K562 (cell line): ENCODE measurements around the gene SFXN2. TPM values are rescaled to one million over a fixed set of nuclear protein-coding genes. Genes with fewer than 3 reads are reported as not detected.
"Not testable (repeated sequence)": the region's sequence is repeated elsewhere in the genome, so short reads cannot be mapped to it uniquely, and the experiment has no call there.

Source experiments
- ATAC-seq: fragments of 200-7000 bp; cut with Tn5 transposase; 3 replicates; pipeline ENCODE4 v1.9.1; 2020; ENCODE audit warnings: moderate library complexity
- BruUV-seq: library from RNA; stranded (reverse); fragments of 400-500 nt; replicated peaks from 2 replicates; lab custom pipeline; 2021; lab: Mats Ljungman, UMichigan
- CTCF ChIA-PET: fragments of 300-600 bp; formaldehyde crosslinking; extraction: SDS; loops from one replicate; lab custom pipeline; 2021; ENCODE audit warnings: low intra/inter-chr PET ratio; lab: Yijun Ruan, JAX
- POLR2A ChIA-PET: fragments of 300-600, 350-650 bp; sonication (Branson Sonifier 250); formaldehyde crosslinking; extraction: SDS; loops from one replicate; lab custom pipeline; 2021; ENCODE audit warnings: antibody characterized with exemption, inconsistent platforms; lab: Yijun Ruan, JAX
- DNase-seq, 4 experiments: peaks; one replicate each; pipeline versions ENCODE4 v3.0.0 to v3.0.0-alpha.2; 2011 to 2018; ENCODE audit warnings: low spot score in 3 of 4, mixed read lengths in 3 of 4; ENCODE audit errors: extremely low read depth in 1 of 4
- FAIRE-seq: peaks from 2 replicates; lab custom pipeline; 2011; peaks lifted over from hg19 to GRCh38; lab: Jason Lieb, UNC
- H2AFZ ChIP-seq: 2 replicates; pipeline ENCODE4 v1.6.0; 2011; ENCODE audit warnings: low read depth, low read length, control low read depth, inconsistent platforms
- H3K27ac ChIP-seq: fragments of 200-600 bp; 3 replicates; pipeline ENCODE4 v1.8.0; 2011; ENCODE audit warnings: low read depth, mild to moderate bottlenecking, control low read depth, inconsistent platforms, low read length, moderate library complexity, mixed read lengths; ENCODE audit errors: extremely low read depth
- H3K27me3 ChIP-seq, 2 experiments: fragments of 300-600 bp in 1 of 2; 2 replicates in 1 of 2; 3 replicates in 1 of 2; pipeline versions ENCODE4 v1.6.0 to v1.8.0; 2011; ENCODE audit warnings: inconsistent platforms in 2 of 2, low read length in 2 of 2, mild to moderate bottlenecking in 1 of 2, mixed read lengths in 1 of 2, moderate library complexity in 1 of 2; ENCODE audit not compliant: control insufficient read depth in 2 of 2, insufficient read depth in 2 of 2
- H3K36me3 ChIP-seq: fragments of 300-600 bp; 3 replicates; pipeline ENCODE4 v1.8.0; 2011; ENCODE audit warnings: mild to moderate bottlenecking, low read length, inconsistent platforms; ENCODE audit not compliant: control insufficient read depth, insufficient read depth
- H3K4me1 ChIP-seq, 2 experiments: fragments of 200-600 bp in 1 of 2; replicated peaks in 1 of 2; 2 replicates in 1 of 2; 3 replicates in 1 of 2; pipeline versions ENCODE4 v1.5.1 to v1.8.0; 2011; ENCODE audit warnings: inconsistent platforms in 2 of 2, low read length in 2 of 2, mild to moderate bottlenecking in 1 of 2, mixed read lengths in 1 of 2, moderate library complexity in 1 of 2; ENCODE audit not compliant: control insufficient read depth in 2 of 2, insufficient read depth in 2 of 2
- H3K4me2 ChIP-seq: 2 replicates; pipeline ENCODE4 v1.6.1; 2011; ENCODE audit warnings: low read length, control low read depth, inconsistent platforms, mixed read lengths; ENCODE audit not compliant: insufficient read depth
- H3K4me3 ChIP-seq: fragments of 200-600 bp; sonication (generic), shearing (Covaris generic); 2 replicates; pipeline ENCODE4 v1.5.1; 2016; ENCODE audit warnings: control low read depth, inconsistent platforms
- H3K79me2 ChIP-seq: fragments of 200-600 bp; 3 replicates; pipeline ENCODE4 v1.8.0; 2011; ENCODE audit warnings: low read length, inconsistent platforms; ENCODE audit not compliant: control insufficient read depth, insufficient read depth
- H3K9ac ChIP-seq, 2 experiments: 2 replicates each; pipeline versions ENCODE4 v1.6.0 to v1.6.1; 2011; ENCODE audit warnings: low read depth in 2 of 2, low read length in 2 of 2, control low read depth in 1 of 2, inconsistent platforms in 1 of 2, mild to moderate bottlenecking in 1 of 2, mixed read lengths in 1 of 2; ENCODE audit not compliant: insufficient read depth in 1 of 2
- H3K9me1 ChIP-seq: one replicate; pipeline ENCODE4 v1.6.0; 2011; ENCODE audit warnings: inconsistent platforms, mild to moderate bottlenecking, low read length, moderate library complexity; ENCODE audit not compliant: control insufficient read depth, insufficient read depth
- H3K9me3 ChIP-seq: replicated peaks from 2 replicates; pipeline ENCODE4 v1.5.1; 2011; ENCODE audit warnings: low read depth, low read length, inconsistent platforms; ENCODE audit not compliant: control insufficient read depth, insufficient read depth
- H4K20me1 ChIP-seq: replicated peaks from 2 replicates; pipeline ENCODE4 v1.6.1; 2011; ENCODE audit warnings: low read length, inconsistent platforms, mixed read lengths; ENCODE audit not compliant: control insufficient read depth, insufficient read depth
- CREBBP ChIP-seq: IDR thresholded peaks from one replicate; pipeline ENCODE4 v1.6.1; 2012; ENCODE audit warnings: low read depth, mild to moderate bottlenecking, control low read depth, inconsistent platforms, low read length
- FOXJ3 ChIP-seq: sonication (generic); formaldehyde crosslinking; IDR thresholded peaks from 2 replicates; pipeline ENCODE4 v1.4.0; 2020; ENCODE audit warnings: mild to moderate bottlenecking, missing genetic modification reagents
- HLTF ChIP-seq: fragments of 450-650 bp; IDR thresholded peaks from 2 replicates; pipeline ENCODE4 v1.6.1; 2016
- JUNB ChIP-seq: fragments of 450-650 bp; formaldehyde crosslinking; conservative IDR thresholded peaks from 2 replicates; pipeline ENCODE4 v1.4.0; 2020; ENCODE audit warnings: mild to moderate bottlenecking
- MCM2 ChIP-seq: fragments of 450-650 bp; IDR thresholded peaks from 2 replicates; pipeline ENCODE4 v1.6.1; 2017; ENCODE audit warnings: low read depth, mild to moderate bottlenecking
- MCM3 ChIP-seq: fragments of 450-650 bp; IDR thresholded peaks from 2 replicates; pipeline ENCODE4 v1.6.1; 2016
- MEIS2 ChIP-seq: fragments of 450-650 bp; IDR thresholded peaks from 2 replicates; pipeline ENCODE4 v1.6.1; 2014; ENCODE audit warnings: mild to moderate bottlenecking; ENCODE audit not compliant: partially characterized antibody
- NFE2L1 ChIP-seq: fragments of 450-650 bp; IDR thresholded peaks from 2 replicates; pipeline ENCODE4 v1.6.1; 2016; ENCODE audit warnings: missing genetic modification characterization, low read depth, mild to moderate bottlenecking, missing compliant biosample characterization, moderate library complexity, borderline replicate concordance
- RBM17 ChIP-seq: fragments of 200-400 bp; formaldehyde crosslinking; IDR thresholded peaks from 2 replicates; pipeline ENCODE4 v1.6.1; 2017; ENCODE audit warnings: low read depth, mild to moderate bottlenecking, low read length, borderline replicate concordance
- SMARCE1 ChIP-seq: fragments of 450-650 bp; IDR thresholded peaks from 2 replicates; pipeline ENCODE4 v1.7.1; 2016; ENCODE audit warnings: mild to moderate bottlenecking
- STAT5B ChIP-seq: fragments of 250-450 bp; sonication (Bioruptor Pico); IDR thresholded peaks from 2 replicates; pipeline ENCODE4 v1.8.0; 2021; ENCODE audit warnings: mild to moderate bottlenecking, inconsistent platforms
- TOE1 ChIP-seq, 2 experiments: fragments of 450-650 bp in 1 of 2; sonication (generic) in 1 of 2; formaldehyde crosslinking in 1 of 2; IDR thresholded peaks; 2 replicates each; pipeline versions ENCODE4 v1.7.1 to v1.8.0; 2016 to 2022; ENCODE audit warnings: borderline replicate concordance in 2 of 2, mild to moderate bottlenecking in 2 of 2, antibody characterized with exemption in 1 of 2, inconsistent platforms in 1 of 2, low read depth in 1 of 2, missing genetic modification reagents in 1 of 2, moderate library complexity in 1 of 2
- ZNF121 ChIP-seq: sonication (generic); formaldehyde crosslinking; conservative IDR thresholded peaks from 2 replicates; pipeline ENCODE4 v1.8.0; 2022; ENCODE audit warnings: missing genetic modification reagents
- ZNF174 ChIP-seq: fragments of 250-450 bp; sonication (Bioruptor Pico); IDR thresholded peaks from 2 replicates; pipeline ENCODE4 v1.4.0; 2020; ENCODE audit warnings: mild to moderate bottlenecking
- ZNF263 ChIP-seq: sonication (generic); formaldehyde crosslinking; IDR thresholded peaks from 2 replicates; pipeline ENCODE4 v1.8.0; 2022; ENCODE audit warnings: mild to moderate bottlenecking, missing genetic modification reagents, borderline replicate concordance
- ZNF696 ChIP-seq: fragments of 250-450 bp; sonication (Bioruptor Pico); conservative IDR thresholded peaks from 2 replicates; pipeline ENCODE4 v1.4.0; 2020; ENCODE audit warnings: mild to moderate bottlenecking, moderate library complexity
- ZSCAN32 ChIP-seq: fragments of 450-650 bp; formaldehyde crosslinking; IDR thresholded peaks from 2 replicates; pipeline ENCODE4 v1.4.0; 2020; ENCODE audit warnings: mild to moderate bottlenecking, moderate library complexity
- WGBS: fragments of 100-300 bp; shearing (Covaris generic); methylation state at CpG from one replicate; pipeline ENCODE4 v1.1.6; 2016; ENCODE audit warnings: low coverage, mixed read lengths; ENCODE audit not compliant: insufficient coverage; ENCODE audit errors: missing lambda C conversion rate; 5-methylcytosine and 5-hydroxymethylcytosine counted together
- in situ Hi-C: fragments of 300-500 bp; cut with MboI; formaldehyde crosslinking; loops from 4 replicates; pipeline ENCODE4 v1.15.0; 2018; ENCODE audit warnings: inconsistent platforms, mixed read lengths
- intact Hi-C: fragments of 100-400 bp; cut with micrococcal nuclease; formaldehyde crosslinking; loops from 2 replicates; pipeline ENCODE4 v1.14.2; 2022
- polyA plus RNA-seq, 8 experiments: library from polyadenylated mRNA; depleted of rRNA in 4 of 8; stranded (reverse) in 5 of 8; unstranded in 3 of 8; fragments of >200 nt; fragmentation: Nextera tagmentation in 2 of 8; fragmentation: Illumina TruSeq in 1 of 8; extraction: Ambion mirVana in 2 of 8; extraction: Trizol in 1 of 8; gene quantifications; 2 replicates each; pipeline versions ENCODE4 v1.2.1 to v1.2.3, GENCODE V29; 2011 to 2014; ENCODE audit warnings: inconsistent platforms in 1 of 8, missing spikeins in 1 of 8
- total RNA-seq, 7 experiments: library from RNA; depleted of rRNA in 6 of 7; stranded (reverse); fragments of >200 nt in 6 of 7; fragmentation: Illumina TruSeq in 2 of 7; extraction: Trizol in 2 of 7; gene quantifications; 2 replicates each; pipeline versions ENCODE4 v1.2.1 to v1.2.3, GENCODE V29; 2011 to 2021; ENCODE audit warnings: low replicate concordance in 1 of 7
- TF ChIP-seq, protein P1 (sequence below): fragments of 450-650 bp; conservative IDR thresholded peaks from 2 replicates; pipeline ENCODE4 v1.6.1; 2016; ENCODE audit warnings: missing genetic modification characterization, low read depth, mild to moderate bottlenecking, control low read depth, missing compliant biosample characterization
- TF ChIP-seq, protein P2 (sequence below): sonication (generic); formaldehyde crosslinking; IDR thresholded peaks from 2 replicates; pipeline ENCODE4 v1.8.0; 2022; ENCODE audit warnings: mild to moderate bottlenecking, low read depth, missing genetic modification reagents
- TF ChIP-seq, protein P3 (sequence below): sonication (generic); formaldehyde crosslinking; IDR thresholded peaks from 2 replicates; pipeline ENCODE4 v1.8.0; 2022; ENCODE audit warnings: mild to moderate bottlenecking, missing genetic modification reagents

Gene SFXN2
- total and polyA plus RNA-seq, 9 of the 15 experiments (the other 6 are each of a cell fraction or from before 2014, with no cell fraction given), result 7.3 to 23.8 (median 15.7) TPM

DNA sequence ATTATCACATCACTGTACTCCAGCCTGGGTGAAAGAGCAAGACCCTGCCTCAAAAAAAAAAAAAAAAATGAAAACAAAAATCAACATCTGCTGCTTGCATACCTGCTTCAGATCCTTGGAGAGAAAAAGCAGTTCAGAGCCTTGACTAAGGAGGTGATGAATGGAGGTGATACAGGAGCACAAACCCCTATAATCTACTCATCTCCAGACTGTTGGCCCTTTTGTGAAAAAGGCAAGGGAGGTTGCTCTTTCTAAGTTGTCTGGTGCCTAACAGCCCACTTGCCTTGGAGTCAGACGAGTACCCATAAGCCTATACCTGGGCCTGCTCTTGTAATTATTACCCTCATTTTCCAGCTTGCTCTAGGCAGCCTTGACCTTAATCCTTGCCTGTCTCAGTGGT lies 1.4 kb downstream of the SFXN2 start:
- peaks cover 12 to 20% of the 10 kb centered on the region in 2 experiments; a peak in 4 of 5 replicates for H3K4me1 ChIP-seq
- CTCF ChIA-PET, result no interaction called here

DNA sequence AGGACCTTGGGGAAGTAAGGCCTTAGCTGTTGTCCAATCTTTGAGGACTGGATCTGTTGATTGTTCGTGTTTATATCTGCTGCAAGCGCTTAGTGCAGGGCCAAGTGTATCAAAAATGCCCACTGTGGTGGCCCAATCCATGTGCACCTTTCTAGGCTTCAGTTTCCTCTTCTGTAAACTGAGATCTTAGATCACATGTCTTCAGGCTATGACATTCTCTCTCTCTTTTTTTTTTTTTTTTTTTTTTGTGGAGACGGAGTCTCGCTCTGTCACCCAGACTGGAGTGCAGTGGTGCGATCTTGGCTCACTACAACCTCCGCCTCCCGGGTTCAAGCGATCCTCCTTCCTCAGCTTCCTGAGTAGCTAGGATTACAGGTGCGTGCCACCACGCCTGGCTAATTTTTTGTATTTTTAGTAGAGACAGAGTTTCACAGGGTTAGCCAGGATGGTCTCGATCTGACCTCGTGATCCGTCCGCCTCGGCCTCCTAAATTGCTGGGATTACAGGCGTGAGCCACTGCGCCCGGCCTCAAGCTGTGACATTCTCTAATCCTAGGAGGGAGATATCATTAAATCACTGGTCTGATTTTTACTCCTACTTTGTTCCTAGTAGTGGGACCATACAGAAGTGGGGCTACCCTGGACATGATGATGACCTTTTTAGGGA lies 2.6 kb downstream of the SFXN2 start:
- BruUV-seq, result not testable (repeated sequence)

More for the DNA sequence above, 1.4 kb downstream of the SFXN2 start:
- H3K27ac ChIP-seq, result no peak overlapping the region; the same call in 2 of the 3 replicates
- DNase-seq (no peak), FAIRE-seq (no peak), ATAC-seq (no peak)
- peaks cover 24% of the 10 kb centered on the region for H3K36me3 ChIP-seq
- H3K9ac ChIP-seq, result no peak overlapping the region; a peak in 1 of 4 replicates
- intact Hi-C loops, result no loop called here
- no peaks in the 10 kb centered on the region for H3K9me1 ChIP-seq
- H2AFZ ChIP-seq, result no peak overlapping the region
- no peaks in the 10 kb centered on the region for H4K20me1 ChIP-seq
- 0 out of 2 replicates have a peak overlapping the region, but pooled peaks have one; percentile 87 for H3K4me2 ChIP-seq
- in situ Hi-C loops, result no loop called here
- peaks cover 75% of the 10 kb centered on the region for H3K79me2 ChIP-seq
- BruUV-seq, result no TSS peak
- POLR2A ChIA-PET, result no interaction called here
- WGBS, result 45% methylated on average over 1 of the region's 1 CpG
- no peaks in the 10 kb centered on the region for H3K27me3 ChIP-seq
- no peak overlapping the region for H3K4me3 ChIP-seq
- TF ChIP-seq HLTF, result no peak
- TF ChIP-seq MEIS2, result no peak
- TF ChIP-seq RBM17, result no peak
- no peak for TF ChIP-seq ZNF121 (CRISPR knock-in tag)
- TF ChIP-seq NFE2L1 (tag), result no peak
- TF ChIP-seq MCM3, result no peak
- TF ChIP-seq, protein P1, sequence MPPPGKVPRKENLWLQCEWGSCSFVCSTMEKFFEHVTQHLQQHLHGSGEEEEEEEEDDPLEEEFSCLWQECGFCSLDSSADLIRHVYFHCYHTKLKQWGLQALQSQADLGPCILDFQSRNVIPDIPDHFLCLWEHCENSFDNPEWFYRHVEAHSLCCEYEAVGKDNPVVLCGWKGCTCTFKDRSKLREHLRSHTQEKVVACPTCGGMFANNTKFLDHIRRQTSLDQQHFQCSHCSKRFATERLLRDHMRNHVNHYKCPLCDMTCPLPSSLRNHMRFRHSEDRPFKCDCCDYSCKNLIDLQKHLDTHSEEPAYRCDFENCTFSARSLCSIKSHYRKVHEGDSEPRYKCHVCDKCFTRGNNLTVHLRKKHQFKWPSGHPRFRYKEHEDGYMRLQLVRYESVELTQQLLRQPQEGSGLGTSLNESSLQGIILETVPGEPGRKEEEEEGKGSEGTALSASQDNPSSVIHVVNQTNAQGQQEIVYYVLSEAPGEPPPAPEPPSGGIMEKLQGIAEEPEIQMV (tag), result no peak
- TF ChIP-seq ZSCAN32, result no peak
- no peak for TF ChIP-seq SMARCE1
- TF ChIP-seq MCM2, result no peak
- TF ChIP-seq FOXJ3 (CRISPR knock-in tag), result no peak
- TF ChIP-seq ZNF696 (CRISPR knock-in tag), result no peak
- TF ChIP-seq STAT5B (CRISPR knock-in tag), result no peak
- TF ChIP-seq ZNF263, result no peak
- TF ChIP-seq, protein P2, sequence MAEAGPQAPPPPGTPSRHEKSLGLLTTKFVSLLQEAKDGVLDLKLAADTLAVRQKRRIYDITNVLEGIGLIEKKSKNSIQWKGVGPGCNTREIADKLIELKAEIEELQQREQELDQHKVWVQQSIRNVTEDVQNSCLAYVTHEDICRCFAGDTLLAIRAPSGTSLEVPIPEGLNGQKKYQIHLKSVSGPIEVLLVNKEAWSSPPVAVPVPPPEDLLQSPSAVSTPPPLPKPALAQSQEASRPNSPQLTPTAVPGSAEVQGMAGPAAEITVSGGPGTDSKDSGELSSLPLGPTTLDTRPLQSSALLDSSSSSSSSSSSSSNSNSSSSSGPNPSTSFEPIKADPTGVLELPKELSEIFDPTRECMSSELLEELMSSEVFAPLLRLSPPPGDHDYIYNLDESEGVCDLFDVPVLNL (CRISPR knock-in tag), result no peak
- TF ChIP-seq JUNB, result no peak
- TF ChIP-seq TOE1 (IDR thresholded peaks at IDR 0.05; ENCODE audit: borderline replicate concordance), result no peak
- TF ChIP-seq TOE1 (CRISPR knock-in tag; IDR thresholded peaks at IDR 0.05; ENCODE audit: borderline replicate concordance, low read depth), result no peak
- TF ChIP-seq, protein P3, sequence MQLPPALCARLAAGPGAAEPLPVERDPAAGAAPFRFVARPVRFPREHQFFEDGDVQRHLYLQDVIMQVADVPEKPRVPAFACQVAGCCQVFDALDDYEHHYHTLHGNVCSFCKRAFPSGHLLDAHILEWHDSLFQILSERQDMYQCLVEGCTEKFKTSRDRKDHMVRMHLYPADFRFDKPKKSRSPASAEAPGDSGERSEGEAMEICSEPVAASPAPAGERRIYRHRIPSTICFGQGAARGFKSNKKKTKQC (CRISPR knock-in tag), result no peak
- no peak for TF ChIP-seq CREBBP
- no peak for TF ChIP-seq ZNF174 (CRISPR knock-in tag)
- no peaks in the 10 kb centered on the region for H3K9me3 ChIP-seq

More for the DNA sequence above, 2.6 kb downstream of the SFXN2 start:
- H4K20me1 ChIP-seq, H3K27me3 ChIP-seq, DNase-seq, intact Hi-C loops, H3K27ac ChIP-seq, FAIRE-seq, H3K9me1 ChIP-seq, H3K4me3 ChIP-seq, H3K4me2 ChIP-seq, ATAC-seq, H2AFZ ChIP-seq, CTCF ChIA-PET, in situ Hi-C loops, H3K9ac ChIP-seq, H3K9me3 ChIP-seq: not testable (repeated sequence)
- peaks cover 74% of the 10 kb centered on the region for H3K79me2 ChIP-seq
- 86% methylated on average over 9 of the region's 18 CpGs for WGBS
- H3K36me3 ChIP-seq, result peaks cover 29% of the 10 kb centered on the region
- POLR2A ChIA-PET, result interaction anchor here (0.8 kb wide), 1 partner anchor 38 kb away, joined by 3 read pairs; no protein-coding TSS in a partner anchor
- peaks cover 12 to 20% of the 10 kb centered on the region in 2 experiments; a peak in 4 of 5 replicates for H3K4me1 ChIP-seq
